CD4-positive, alpha-beta T cell treated with Interleukin-4 for 4 hours (primary cell): Measurements from ENCODE around the gene CCDC57.
A peak's percentile ranks its signal among the peaks of the same experiment; 100 is the strongest.

Source experiments
- DNase-seq: peaks from one replicate; pipeline ENCODE4 v3.0.0-alpha.2; 2020

CCDC57 gene

GRCh38 chr17:82173351-82174041 lies 39.1 kb downstream of the CCDC57 start:
- no peak for DNase-seq

GRCh38 chr17:82172486-82173160 lies 40.0 kb downstream of the CCDC57 start:
- no peak for DNase-seq

- DNase-seq: no peak
Measured at GRCh38 chr17:82171750-82172375, 40.8 kb downstream of the CCDC57 start.

GRCh38 chr17:82170412-82170961 lies 42.2 kb downstream of the CCDC57 start:
- no peak for DNase-seq

GRCh38 chr17:82168568-82168967 lies 44.1 kb downstream of the CCDC57 start:
- no peak for DNase-seq

- no peak for DNase-seq
Measured at GRCh38 chr17:82167028-82167427, 45.6 kb downstream of the CCDC57 start.

GRCh38 chr17:82164853-82165252 lies 47.8 kb downstream of the CCDC57 start:
- DNase-seq: no peak

GRCh38 chr17:82161216-82161615 lies 51.4 kb downstream of the CCDC57 start:
- DNase-seq: no peak

- DNase-seq: no peak
Measured at GRCh38 chr17:82160075-82160474, 52.6 kb downstream of the CCDC57 start.

GRCh38 chr17:82158825-82159224 lies 53.8 kb downstream of the CCDC57 start:
- no peak for DNase-seq

GRCh38 chr17:82157046-82158035 lies 55.3 kb downstream of the CCDC57 start:
- no peak for DNase-seq

- DNase-seq: no peak
Measured at GRCh38 chr17:82156284-82156925, 56.2 kb downstream of the CCDC57 start.

GRCh38 chr17:82155606-82156005 lies 57.0 kb downstream of the CCDC57 start:
- DNase-seq: no peak

GRCh38 chr17:82154881-82155331 lies 57.7 kb downstream of the CCDC57 start:
- DNase-seq: no peak

GRCh38 chr17:82153745-82154375 lies 58.8 kb downstream of the CCDC57 start:
- peak; percentile 77 for DNase-seq

GRCh38 chr17:82153295-82153691 lies 59.3 kb downstream of the CCDC57 start:
- DNase-seq: no peak

- no peak for DNase-seq
Measured at GRCh38 chr17:82152556-82153294, 59.9 kb downstream of the CCDC57 start.

- no peak for DNase-seq
Measured at GRCh38 chr17:82152114-82152513, 60.5 kb downstream of the CCDC57 start.

- no peak for DNase-seq
Measured at GRCh38 chr17:82151106-82151957, 61.3 kb downstream of the CCDC57 start.
